Fibroblast of skin of left quadriceps (primary cell): ENCODE results near the gene GAS2L2.

ENCODE experiments used
- DNase-seq, 2 experiments: peaks; one replicate each; pipeline ENCODE4 v3.0.0-alpha.2; 2013; ENCODE audit warnings: low read depth in 2 of 2

The GAS2L2 gene

GRCh38 chr17:35745749-35746320 is 7.2 kb downstream of the GAS2L2 start:
- DNase-seq: no peak

GRCh38 chr17:35745246-35745645 is 7.8 kb downstream of the GAS2L2 start:
- no peak for DNase-seq

GRCh38 chr17:35744830-35745229 is 8.2 kb downstream of the GAS2L2 start:
- DNase-seq: no peak

- no peak for DNase-seq
Measured at GRCh38 chr17:35743626-35744328, 9.3 kb downstream of the GAS2L2 start.

- DNase-seq: no peak
Measured at GRCh38 chr17:35742896-35743477, 10.1 kb downstream of the GAS2L2 start.

GRCh38 chr17:35742496-35742895 is 10.5 kb downstream of the GAS2L2 start:
- no peak for DNase-seq

- DNase-seq: no peak
Measured at GRCh38 chr17:35740997-35741931, 11.8 kb downstream of the GAS2L2 start.

GRCh38 chr17:35740216-35740615 is 12.8 kb downstream of the GAS2L2 start:
- DNase-seq: no peak

GRCh38 chr17:35738519-35739133 is 14.4 kb downstream of the GAS2L2 start:
- DNase-seq: no peak

- DNase-seq: no peak
Measured at GRCh38 chr17:35736236-35736635, 16.8 kb downstream of the GAS2L2 start.

- no peak for DNase-seq
Measured at GRCh38 chr17:35735036-35735805, 17.8 kb downstream of the GAS2L2 start.

GRCh38 chr17:35734396-35734795 is 18.6 kb downstream of the GAS2L2 start:
- DNase-seq: no peak

- DNase-seq: no peak
Measured at GRCh38 chr17:35733366-35733765, 19.7 kb downstream of the GAS2L2 start.

GRCh38 chr17:35732806-35733136 is 20.3 kb downstream of the GAS2L2 start:
- DNase-seq: no peak

- DNase-seq: no peak
Measured at GRCh38 chr17:35731917-35732805, 20.9 kb downstream of the GAS2L2 start.

GRCh38 chr17:35731239-35731916 is 21.7 kb downstream of the GAS2L2 start, which contains the start of gene RASL10B:
RASL10B (plus strand) TSS chr17:35731639; CDS start chr17:35735185, 3,546 bp downstream.
- no peak for DNase-seq

GRCh38 chr17:35730400-35731005 is 22.5 kb downstream of the GAS2L2 start:
- no peak for DNase-seq

- DNase-seq: no peak
Measured at GRCh38 chr17:35729405-35729833, 23.6 kb downstream of the GAS2L2 start.

GRCh38 chr17:35728551-35728950 is 24.5 kb downstream of the GAS2L2 start:
- no peak for DNase-seq
